Measurements from ENCODE around the gene SH2D2A.
"Not testable (repeated sequence)": the region's sequence is repeated elsewhere in the genome, so short reads cannot be mapped to it uniquely, and the experiment has no call there.

Gene SH2D2A

GRCh38 chr1:156775799-156776198 lies 40.8 kb downstream of the SH2D2A start:
- in situ Hi-C loops (cut with MboI; ENCODE audit: low sequenced_read_pairs): no loop called here

- in situ Hi-C loops (cut with MboI; ENCODE audit: low sequenced_read_pairs): no loop called here
Observed at GRCh38 chr1:156773607-156774006, 43.0 kb downstream of the SH2D2A start.

GRCh38 chr1:156772728-156773497 lies 43.7 kb downstream of the SH2D2A start:
- in situ Hi-C loops (cut with MboI; ENCODE audit: low sequenced_read_pairs): no loop called here

- in situ Hi-C loops (cut with MboI; ENCODE audit: low sequenced_read_pairs): no loop called here
Observed at GRCh38 chr1:156772222-156772621, 44.4 kb downstream of the SH2D2A start.

- in situ Hi-C loops (cut with MboI; ENCODE audit: low sequenced_read_pairs): no loop called here
Observed at GRCh38 chr1:156768610-156769295, 47.9 kb downstream of the SH2D2A start.

GRCh38 chr1:156767879-156768604 lies 48.6 kb downstream of the SH2D2A start:
- in situ Hi-C loops (cut with MboI; ENCODE audit: low sequenced_read_pairs): no loop called here

- in situ Hi-C loops (cut with MboI; ENCODE audit: low sequenced_read_pairs): no loop called here
Observed at GRCh38 chr1:156767101-156767878, 49.4 kb downstream of the SH2D2A start, which contains the start of gene PRCC. Gene PRCC, plus strand, starts transcription at chr1:156767535. Its CDS starts 237 bp downstream, at chr1:156767772.

GRCh38 chr1:156766298-156767100 lies 50.1 kb downstream of the SH2D2A start:
- in situ Hi-C loops (cut with MboI; ENCODE audit: low sequenced_read_pairs): no loop called here

- in situ Hi-C loops (cut with MboI; ENCODE audit: low sequenced_read_pairs): no loop called here
Observed at GRCh38 chr1:156765666-156766065, 51.0 kb downstream of the SH2D2A start.

GRCh38 chr1:156765136-156765535 lies 51.5 kb downstream of the SH2D2A start:
- in situ Hi-C loops (cut with MboI; ENCODE audit: low sequenced_read_pairs): not testable (repeated sequence)

GRCh38 chr1:156760796-156761104 lies 55.9 kb downstream of the SH2D2A start:
- in situ Hi-C loops (cut with MboI; ENCODE audit: low sequenced_read_pairs): no loop called here

GRCh38 chr1:156760092-156760795 lies 56.4 kb downstream of the SH2D2A start:
- in situ Hi-C loops (cut with MboI; ENCODE audit: low sequenced_read_pairs): no loop called here

- in situ Hi-C loops (cut with MboI; ENCODE audit: low sequenced_read_pairs): not testable (repeated sequence)
Observed at GRCh38 chr1:156757572-156758253, 58.9 kb downstream of the SH2D2A start.

GRCh38 chr1:156756355-156756754 lies 60.3 kb downstream of the SH2D2A start:
- in situ Hi-C loops (cut with MboI; ENCODE audit: low sequenced_read_pairs): no loop called here
